ENCODE measurements around the gene CDC42EP1.

GRCh38 chr22:37575490-37576003 lies 15.3 kb downstream of the CDC42EP1 start:
- TF ChIP-seq CTCF (conservative IDR thresholded peaks at IDR 0.05; ENCODE audit: low read depth, low read length) (no peak), EZH2phosphoT487 (IDR thresholded peaks at IDR 0.05; ENCODE audit: borderline replicate concordance, low read length) (no peak)
